Fibroblast of the aortic adventitia (primary cell): Measurements from ENCODE around the gene HIKESHI. TPM values are rescaled to one million over a fixed set of nuclear protein-coding genes. Genes with fewer than 3 reads are reported as not detected.
"Not testable (repeated sequence)": the region's sequence is repeated elsewhere in the genome, so short reads cannot be mapped to it uniquely, and the experiment has no call there.

Experiments
- DNase-seq: peaks from one replicate; pipeline ENCODE4 v3.0.0-alpha.2; 2010; ENCODE audit warnings: low read depth
- H3K4me3 ChIP-seq: 2 replicates; pipeline ENCODE4 v1.5.1; 2011; ENCODE audit warnings: low read depth, mild to moderate bottlenecking, control low read depth, low read length, moderate library complexity
- CTCF ChIP-seq: IDR thresholded peaks from 2 replicates; pipeline ENCODE4 v1.5.1; 2011; ENCODE audit warnings: mild to moderate bottlenecking, low read length, control low read depth, inconsistent platforms; ENCODE audit not compliant: insufficient read depth
- total RNA-seq: library from RNA; depleted of rRNA; stranded (reverse); fragments of >200 nt; gene quantifications from 2 replicates; pipeline ENCODE4 v1.2.3, GENCODE V29; 2012; ENCODE audit warnings: low replicate concordance

The HIKESHI gene
- total RNA-seq, 1 donor: 92.2 TPM

DNA sequence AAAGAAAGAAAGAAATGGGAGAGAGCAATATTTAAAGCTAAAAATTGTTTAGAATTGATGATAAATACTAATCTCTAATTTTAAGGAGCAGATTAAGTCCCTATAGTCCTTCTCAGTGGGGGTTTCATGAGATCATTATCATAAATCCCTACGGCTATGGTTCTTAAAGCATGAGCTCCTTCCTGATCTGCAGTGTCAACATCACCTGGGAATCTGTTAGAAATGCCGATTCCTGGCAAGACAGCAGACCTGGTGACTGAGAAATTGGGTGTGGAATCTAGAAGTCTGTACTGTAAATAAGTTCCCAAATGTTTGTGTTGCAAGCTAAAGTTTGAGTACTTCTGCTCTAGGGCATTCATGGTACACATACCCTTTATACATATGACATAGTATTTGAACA, 12.6 kb downstream of the HIKESHI start:
- no peak for DNase-seq

GRCh38 chr11:86335131-86335767, 33.2 kb downstream of the HIKESHI start:
- no peak for TF ChIP-seq CTCF
- H3K4me3 ChIP-seq: no peak overlapping the region
- no peak for DNase-seq

More for the DNA sequence above, 12.6 kb downstream of the HIKESHI start:
- H3K4me3 ChIP-seq: no peak overlapping the region
- TF ChIP-seq CTCF: no peak

GRCh38 chr11:86337227-86337626, 35.2 kb downstream of the HIKESHI start:
- H3K4me3 ChIP-seq: no peak overlapping the region
- no peak for TF ChIP-seq CTCF
- DNase-seq: no peak

- TF ChIP-seq CTCF: no peak
- H3K4me3 ChIP-seq: no peak overlapping the region
- DNase-seq: no peak
These were observed 39.3 kb downstream of the HIKESHI start for GRCh38 chr11:86341382-86341781.

DNA sequence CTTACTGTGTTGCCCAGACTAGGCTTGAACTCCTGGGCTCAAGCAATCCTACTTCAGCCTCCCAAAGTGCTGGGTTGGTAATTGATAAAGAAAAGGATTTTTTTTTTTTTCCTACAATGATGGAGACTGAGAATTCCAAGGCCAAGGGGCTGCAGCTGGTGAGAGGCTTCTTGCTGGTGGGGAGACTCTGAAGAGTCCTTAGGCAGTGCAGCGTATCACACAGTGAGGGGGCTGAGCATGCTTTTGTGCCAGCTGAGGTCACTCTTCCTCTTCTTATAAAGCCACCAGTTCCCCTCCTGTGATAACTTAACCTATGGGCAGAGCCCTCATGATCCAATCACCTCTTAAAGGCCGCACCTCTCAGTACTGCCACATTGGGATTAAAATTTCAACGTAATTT, 44.5 kb downstream of the HIKESHI start:
- no peak overlapping the region for H3K4me3 ChIP-seq
- TF ChIP-seq CTCF: no peak
- no peak for DNase-seq

DNA sequence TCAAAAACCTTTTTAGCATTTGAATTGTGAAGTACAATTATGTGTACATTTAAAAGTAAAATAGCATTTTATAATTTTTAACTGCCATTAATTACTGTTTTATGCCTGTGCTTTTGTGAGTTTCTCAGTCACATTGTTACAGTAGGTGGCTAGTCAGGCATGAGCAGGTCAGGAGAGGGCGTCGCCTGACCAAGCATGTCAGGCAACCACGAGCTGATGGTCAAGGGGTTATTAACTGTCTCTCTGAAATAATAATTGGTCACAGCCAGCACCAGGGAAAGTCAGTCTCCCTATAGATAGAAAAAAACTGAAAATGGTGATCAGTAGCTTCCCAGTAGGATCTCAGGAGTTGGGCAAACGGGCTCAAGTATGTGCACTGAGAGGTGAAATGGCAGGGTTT, 53.2 kb downstream of the HIKESHI start:
- TF ChIP-seq CTCF: no peak
- no peak for DNase-seq

DNA sequence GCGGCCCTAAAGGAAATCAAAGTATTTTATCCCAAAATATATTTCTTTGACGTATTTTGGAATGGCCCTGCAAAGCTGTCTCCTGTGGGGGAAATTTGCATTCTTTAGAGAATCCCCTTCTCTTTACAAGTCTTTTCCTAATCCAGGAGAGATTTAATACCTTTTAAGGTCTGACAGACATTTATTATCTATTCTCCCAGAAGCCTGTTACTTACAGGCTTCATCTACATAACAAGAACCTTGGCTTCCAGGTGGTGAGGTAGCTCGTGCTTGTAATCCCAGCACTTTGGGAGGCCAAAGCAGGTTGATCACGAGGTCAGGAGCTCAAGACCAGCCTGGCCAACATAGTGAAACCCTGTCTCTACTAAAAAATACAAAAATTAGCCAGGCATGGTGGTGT, 55.4 kb downstream of the HIKESHI start:
- not testable (repeated sequence) for DNase-seq, H3K4me3 ChIP-seq

More for the DNA sequence above, 53.2 kb downstream of the HIKESHI start:
- no peak overlapping the region for H3K4me3 ChIP-seq
